MCF 10A (cell line): Measurements from ENCODE around the gene POLR2H. TPM values are rescaled to one million over a fixed set of nuclear protein-coding genes. Genes with fewer than 3 reads are reported as not detected.

Experiments used
- BruUV-seq: library from RNA; stranded (reverse); fragments of 400-500 nt; replicated peaks from 2 replicates; lab custom pipeline; 2021; lab: Mats Ljungman, UMichigan
- CTCF ChIA-PET: fragments of 300-600 bp; sonication (Branson Sonifier 250); formaldehyde crosslinking; extraction: SDS; loops from one replicate; lab custom pipeline; 2021; ENCODE audit warnings: antibody characterized with exemption, inconsistent platforms; lab: Yijun Ruan, JAX
- POLR2A ChIA-PET: fragments of 300-600, 350-650 bp; sonication (Branson Sonifier 250); formaldehyde crosslinking; extraction: SDS; loops from one replicate; lab custom pipeline; 2020; ENCODE audit warnings: antibody characterized with exemption, inconsistent platforms; lab: Yijun Ruan, JAX
- DNase-seq: peaks from one replicate; pipeline ENCODE4 v3.0.0-alpha.2; 2018; ENCODE audit not compliant: unreplicated experiment
- H3K27ac Mint-ChIP-seq: one replicate; pipeline ENCODE4 v1.8.0; 2022; ENCODE audit warnings: mild to moderate bottlenecking, low read depth, mixed read lengths; ENCODE audit not compliant: unreplicated experiment
- H3K27me3 Mint-ChIP-seq: one replicate; pipeline ENCODE4 v1.8.0; 2022; ENCODE audit warnings: mixed read lengths; ENCODE audit not compliant: insufficient read depth, unreplicated experiment
- H3K36me3 Mint-ChIP-seq: one replicate; pipeline ENCODE4 v1.8.0; 2022; ENCODE audit warnings: mild to moderate bottlenecking, moderate library complexity, mixed read lengths; ENCODE audit not compliant: insufficient read depth, unreplicated experiment
- H3K4me1 Mint-ChIP-seq: one replicate; pipeline ENCODE4 v1.8.0; 2022; ENCODE audit warnings: mixed read lengths; ENCODE audit not compliant: insufficient read depth, unreplicated experiment
- H3K4me3 Mint-ChIP-seq: one replicate; pipeline ENCODE4 v1.8.0; 2022; ENCODE audit warnings: mild to moderate bottlenecking, moderate library complexity, mixed read lengths; ENCODE audit not compliant: unreplicated experiment
- H3K9me3 Mint-ChIP-seq: one replicate; pipeline ENCODE4 v1.8.0; 2022; ENCODE audit warnings: mixed read lengths; ENCODE audit not compliant: unreplicated experiment
- intact Hi-C: fragments of 100-400 bp; cut with micrococcal nuclease; formaldehyde crosslinking; loops from 2 replicates; pipeline ENCODE4 v1.14.1; 2022
- total RNA-seq: library from RNA; stranded (reverse); gene quantifications from 2 replicates; pipeline ENCODE4 v1.2.3, GENCODE V29; 2022
- TF ChIP-seq, protein P1 (sequence below): fragments of 200-600 bp; IDR thresholded peaks from one replicate; pipeline ENCODE4 v1.8.0; 2022; ENCODE audit warnings: antibody characterized with exemption, mild to moderate bottlenecking; ENCODE audit not compliant: unreplicated experiment

The POLR2H gene
- total RNA-seq, 1 experiment from 2014 or later, result 91.5 TPM

DNA sequence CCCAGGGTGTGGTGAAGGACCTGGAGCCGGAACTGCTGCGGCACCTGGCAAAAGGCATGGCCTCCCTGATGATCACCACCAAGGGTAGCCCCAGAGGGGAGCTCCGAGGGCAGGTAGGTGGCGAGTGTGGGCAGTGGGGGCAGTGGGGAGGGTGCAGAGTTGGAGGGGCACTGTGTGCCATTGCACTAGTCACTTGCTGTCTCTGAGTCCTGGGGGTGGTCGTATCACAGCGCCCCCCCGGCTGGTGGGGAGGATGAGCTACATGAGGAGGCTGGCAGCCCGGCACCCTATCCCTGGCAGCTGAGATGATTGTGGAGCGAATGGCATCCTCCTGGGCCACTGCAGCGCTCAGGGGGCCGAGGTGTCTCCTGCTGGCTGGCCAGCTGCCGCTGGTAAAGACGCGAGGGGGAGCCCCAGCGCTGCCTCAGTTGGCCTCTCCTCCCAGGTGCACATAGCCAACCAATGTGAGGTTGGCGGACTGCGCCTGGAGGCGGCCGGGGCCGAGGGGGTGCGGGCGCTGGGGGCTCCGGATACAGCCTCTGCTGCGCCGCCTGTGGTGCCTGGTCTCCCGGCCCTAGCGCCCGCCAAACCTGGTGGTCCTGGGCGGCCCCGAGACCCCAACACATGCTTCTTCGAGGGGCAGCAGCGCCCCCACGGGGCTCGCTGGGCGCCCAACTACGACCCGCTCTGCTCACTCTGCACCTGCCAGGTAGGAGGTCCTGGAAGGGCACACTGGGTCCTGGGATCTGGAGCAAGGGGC lies 24.7 kb downstream of the POLR2H start:
- no peak for DNase-seq
- H3K4me3 Mint-ChIP-seq, result no peak overlapping the region
- no peak overlapping the region for H3K27ac Mint-ChIP-seq
- peaks cover 7% of the 10 kb centered on the region for H3K36me3 Mint-ChIP-seq
- H3K4me1 Mint-ChIP-seq, result no peaks in the 10 kb centered on the region
- ChIA-PET CTCF (interaction anchor here (0.6 to 2.1 kb wide), 3 partner anchors 66 to 391 kb away, joined by 3 to 5 read pairs (median 4); no protein-coding TSS in a partner anchor), POLR2A (interaction anchor here (0.6 kb wide), 1 partner anchor 29 kb away, joined by 3 read pairs; no protein-coding TSS in a partner anchor)
- peaks cover 19% of the 10 kb centered on the region for H3K27me3 Mint-ChIP-seq
- BruUV-seq, result no TSS peak
- intact Hi-C loops, result no loop called here
- H3K9me3 Mint-ChIP-seq, result no peaks in the 10 kb centered on the region
- TF ChIP-seq, protein P1, sequence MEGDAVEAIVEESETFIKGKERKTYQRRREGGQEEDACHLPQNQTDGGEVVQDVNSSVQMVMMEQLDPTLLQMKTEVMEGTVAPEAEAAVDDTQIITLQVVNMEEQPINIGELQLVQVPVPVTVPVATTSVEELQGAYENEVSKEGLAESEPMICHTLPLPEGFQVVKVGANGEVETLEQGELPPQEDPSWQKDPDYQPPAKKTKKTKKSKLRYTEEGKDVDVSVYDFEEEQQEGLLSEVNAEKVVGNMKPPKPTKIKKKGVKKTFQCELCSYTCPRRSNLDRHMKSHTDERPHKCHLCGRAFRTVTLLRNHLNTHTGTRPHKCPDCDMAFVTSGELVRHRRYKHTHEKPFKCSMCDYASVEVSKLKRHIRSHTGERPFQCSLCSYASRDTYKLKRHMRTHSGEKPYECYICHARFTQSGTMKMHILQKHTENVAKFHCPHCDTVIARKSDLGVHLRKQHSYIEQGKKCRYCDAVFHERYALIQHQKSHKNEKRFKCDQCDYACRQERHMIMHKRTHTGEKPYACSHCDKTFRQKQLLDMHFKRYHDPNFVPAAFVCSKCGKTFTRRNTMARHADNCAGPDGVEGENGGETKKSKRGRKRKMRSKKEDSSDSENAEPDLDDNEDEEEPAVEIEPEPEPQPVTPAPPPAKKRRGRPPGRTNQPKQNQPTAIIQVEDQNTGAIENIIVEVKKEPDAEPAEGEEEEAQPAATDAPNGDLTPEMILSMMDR, result no peak

DNA sequence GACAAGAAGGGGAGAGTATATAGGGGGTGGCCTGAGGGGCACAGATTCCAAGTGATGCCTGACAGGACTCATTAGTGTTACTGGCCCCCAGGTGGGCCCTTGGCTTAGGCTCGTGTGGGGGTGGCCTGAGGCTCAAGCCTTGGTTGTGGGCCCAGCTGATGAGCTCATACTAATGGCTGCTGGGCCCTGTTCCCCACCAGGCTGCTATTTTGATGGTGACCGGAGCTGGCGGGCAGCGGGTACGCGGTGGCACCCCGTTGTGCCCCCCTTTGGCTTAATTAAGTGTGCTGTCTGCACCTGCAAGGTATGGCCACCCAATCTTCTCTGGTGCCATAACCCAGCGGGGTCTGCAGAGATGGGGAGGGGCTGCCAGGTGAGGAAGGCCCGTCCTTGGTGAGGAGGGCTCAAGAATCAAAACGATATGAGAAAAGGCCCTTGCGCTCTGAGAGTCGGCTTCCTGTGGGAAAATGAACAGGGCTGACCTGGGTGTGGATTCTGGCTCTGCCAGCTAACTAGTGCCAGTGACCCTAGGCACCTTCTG lies 25.7 kb downstream of the POLR2H start:
- TF ChIP-seq, protein P1, result no peak
- ChIA-PET CTCF (interaction anchor here (0.7 to 2.1 kb wide), 4 partner anchors 12 to 477 kb away, joined by 4 to 5 read pairs (median 4); no protein-coding TSS in a partner anchor), POLR2A (no interaction called here)
- Mint-ChIP-seq H3K27ac (no peak overlapping the region), H3K27me3 (peaks cover 19% of the 10 kb centered on the region), H3K4me1 (no peaks in the 10 kb centered on the region), H3K4me3 (no peak overlapping the region), H3K9me3 (no peaks in the 10 kb centered on the region), H3K36me3 (peaks cover 7% of the 10 kb centered on the region)
- no TSS peak for BruUV-seq
- DNase-seq, result no peak
- intact Hi-C loops, result no loop called here

DNA sequence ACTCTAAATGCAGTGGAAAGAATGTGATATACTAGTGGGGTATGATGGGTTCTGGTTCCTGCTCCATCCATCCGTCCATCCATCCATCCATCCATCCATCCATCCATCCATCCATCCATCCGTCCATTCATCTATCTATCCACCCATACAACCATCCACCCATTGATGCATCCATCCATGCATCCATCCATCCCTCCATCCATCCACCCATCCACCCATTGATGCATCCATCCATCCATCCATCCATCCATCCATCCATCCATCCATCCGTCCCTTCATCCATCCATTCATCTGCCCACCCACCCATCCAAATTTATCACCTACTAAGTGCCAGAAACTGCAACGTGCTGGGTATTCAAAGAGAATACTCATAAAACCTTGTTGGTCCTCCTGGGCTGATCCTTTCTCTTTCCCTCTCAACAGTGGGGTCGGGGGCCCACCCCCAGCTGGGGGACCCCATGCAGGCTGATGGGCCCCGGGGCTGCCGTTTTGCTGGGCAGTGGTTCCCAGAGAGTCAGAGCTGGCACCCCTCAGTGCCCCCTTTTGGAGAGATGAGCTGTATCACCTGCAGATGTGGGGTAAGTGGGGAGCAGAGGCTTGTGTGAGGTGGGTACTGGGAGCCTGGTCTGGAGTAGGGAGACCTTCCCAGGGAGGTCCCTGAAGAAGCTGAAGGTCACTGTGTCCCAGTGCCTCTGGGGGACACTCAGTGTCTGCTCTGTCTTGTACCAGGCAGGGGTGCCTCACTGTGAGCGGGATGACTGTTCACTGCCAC lies 26.8 kb downstream of the POLR2H start:
- Mint-ChIP-seq H3K4me3 (no peak overlapping the region), H3K36me3 (peaks cover 7% of the 10 kb centered on the region), H3K9me3 (no peaks in the 10 kb centered on the region), H3K27ac (no peak overlapping the region), H3K4me1 (no peaks in the 10 kb centered on the region), H3K27me3 (peaks cover 19% of the 10 kb centered on the region)
- POLR2A ChIA-PET, result interaction anchor here (0.6 kb wide), 1 partner anchor 54 kb away, joined by 3 read pairs; no protein-coding TSS in a partner anchor
- CTCF ChIA-PET, result interaction anchor here (0.6 to 1.6 kb wide), 5 partner anchors 17 to 169 kb away, joined by 3 to 7 read pairs (median 3); no protein-coding TSS in a partner anchor
- DNase-seq, result no peak
- intact Hi-C loops, result no loop called here
- TF ChIP-seq, protein P1, result no peak
- no TSS peak for BruUV-seq

DNA sequence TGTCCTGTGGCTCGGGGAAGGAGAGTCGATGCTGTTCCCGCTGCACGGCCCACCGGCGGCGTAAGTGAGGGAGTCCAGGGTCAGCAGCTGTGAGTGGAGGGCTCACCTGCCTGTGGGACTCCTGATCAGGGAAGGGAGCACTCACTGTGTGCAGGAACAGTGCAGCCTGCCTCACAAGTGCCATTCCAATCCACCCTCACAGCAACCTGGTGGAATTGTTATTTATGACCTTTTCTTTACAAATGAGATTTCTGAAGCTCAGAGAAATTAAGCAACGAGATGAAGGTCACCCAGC lies 27.4 kb downstream of the POLR2H start:
- Mint-ChIP-seq H3K4me3 (no peak overlapping the region), H3K27ac (no peak overlapping the region), H3K9me3 (no peaks in the 10 kb centered on the region), H3K27me3 (peaks cover 19% of the 10 kb centered on the region), H3K36me3 (peaks cover 7% of the 10 kb centered on the region), H3K4me1 (no peaks in the 10 kb centered on the region)
- BruUV-seq, result no TSS peak
- TF ChIP-seq, protein P1, result no peak
- CTCF ChIA-PET, result interaction anchor here (0.6 to 1.6 kb wide), 5 partner anchors 17 to 168 kb away, joined by 3 to 7 read pairs (median 3); no protein-coding TSS in a partner anchor
- POLR2A ChIA-PET, result interaction anchor here (0.6 kb wide), 1 partner anchor 53 kb away, joined by 3 read pairs; no protein-coding TSS in a partner anchor
- intact Hi-C loops, result no loop called here
- no peak for DNase-seq
